Kidney epithelial cell (primary cell): ENCODE measurements around the gene PRRC2C. TPM values are rescaled to one million over a fixed set of nuclear protein-coding genes. Genes with fewer than 3 reads are reported as not detected.
"Not testable (repeated sequence)": the region's sequence is repeated elsewhere in the genome, so short reads cannot be mapped to it uniquely, and the experiment has no call there.

Experiments
- DNase-seq: peaks from one replicate; pipeline ENCODE4 v3.0.0-alpha.2; 2010; ENCODE audit warnings: low read depth
- H3K27me3 ChIP-seq: 2 replicates; pipeline ENCODE4 v1.6.0; 2011; ENCODE audit warnings: low read length; ENCODE audit not compliant: control insufficient read depth, insufficient read depth
- H3K36me3 ChIP-seq: 2 replicates; pipeline ENCODE4 v1.5.1; 2011; ENCODE audit warnings: low read length; ENCODE audit not compliant: control insufficient read depth, insufficient read depth
- H3K4me3 ChIP-seq: 2 replicates; pipeline ENCODE4 v1.5.1; 2011; ENCODE audit warnings: low read depth, mild to moderate bottlenecking, control low read depth, low read length
- CTCF ChIP-seq: IDR thresholded peaks from 2 replicates; pipeline ENCODE4 v1.5.1; 2011; ENCODE audit warnings: mild to moderate bottlenecking, moderate library complexity, low read length, control low read depth, inconsistent platforms; ENCODE audit not compliant: insufficient read depth, poor library complexity, severe bottlenecking
- total RNA-seq: library from RNA; depleted of rRNA; stranded (reverse); fragments of >200 nt; gene quantifications from 2 replicates; pipeline ENCODE4 v1.2.3, GENCODE V29; 2015

The PRRC2C gene
- total RNA-seq, 1 donor from 2014 or later = 95.3 TPM

GRCh38 chr1:171590022-171590421 lies 104.7 kb downstream of the PRRC2C start:
- H3K4me3 ChIP-seq = no peak overlapping the region
- DNase-seq = no peak
- TF ChIP-seq CTCF = no peak
- H3K27me3 ChIP-seq = no peaks in the 10 kb centered on the region
- no peaks in the 10 kb centered on the region for H3K36me3 ChIP-seq

GRCh38 chr1:171595324-171595723 lies 110.0 kb downstream of the PRRC2C start:
- no peak for DNase-seq

GRCh38 chr1:171596119-171596518 lies 110.8 kb downstream of the PRRC2C start:
- H3K36me3 ChIP-seq = no peaks in the 10 kb centered on the region
- DNase-seq = no peak
- no peak overlapping the region for H3K4me3 ChIP-seq
- H3K27me3 ChIP-seq = no peaks in the 10 kb centered on the region
- no peak for TF ChIP-seq CTCF

More at GRCh38 chr1:171595324-171595723, 110.0 kb downstream of the PRRC2C start:
- no peak for TF ChIP-seq CTCF
- Histone ChIP-seq H3K4me3 (no peak overlapping the region), H3K27me3 (no peaks in the 10 kb centered on the region), H3K36me3 (no peaks in the 10 kb centered on the region)

- no peak overlapping the region for H3K4me3 ChIP-seq
- TF ChIP-seq CTCF = no peak
- H3K36me3 ChIP-seq = no peaks in the 10 kb centered on the region
- H3K27me3 ChIP-seq = no peaks in the 10 kb centered on the region
- DNase-seq = no peak
These were observed 111.4 kb downstream of the PRRC2C start for GRCh38 chr1:171596705-171597104.

GRCh38 chr1:171597203-171597602 lies 111.9 kb downstream of the PRRC2C start:
- DNase-seq = no peak
- Histone ChIP-seq H3K27me3 (no peaks in the 10 kb centered on the region), H3K36me3 (no peaks in the 10 kb centered on the region), H3K4me3 (no peak overlapping the region)
- TF ChIP-seq CTCF = no peak

- not testable (repeated sequence) for H3K36me3 ChIP-seq, H3K27me3 ChIP-seq, H3K4me3 ChIP-seq, DNase-seq
These were observed 115.0 kb downstream of the PRRC2C start for GRCh38 chr1:171600310-171600709.
